DND-41 (cell line): ENCODE measurements around the gene CADM2.

Experiments
- ATAC-seq: fragments of 200-7000 bp; cut with Tn5 transposase; 3 replicates; pipeline ENCODE4 v1.9.1; 2021; ENCODE audit warnings: low read depth; ENCODE audit not compliant: insufficient read depth
- DNase-seq: peaks from one replicate; pipeline ENCODE4 v3.0.0-alpha.2; 2020
- H2AFZ ChIP-seq: 2 replicates; pipeline ENCODE4 v1.6.0; 2012; ENCODE audit warnings: low read depth, low read length
- H3K27ac ChIP-seq: 2 replicates; pipeline ENCODE4 v1.5.1; 2012; ENCODE audit warnings: low read length, inconsistent platforms
- H3K27me3 ChIP-seq: fragments of 200-600 bp; sonication (generic); 2 replicates; pipeline ENCODE4 v1.6.0; 2012; ENCODE audit warnings: low read length, mild to moderate bottlenecking, inconsistent platforms; ENCODE audit not compliant: insufficient read depth, poor library complexity
- H3K36me3 ChIP-seq: 2 replicates; pipeline ENCODE4 v1.5.1; 2012; ENCODE audit warnings: low read length, inconsistent platforms; ENCODE audit not compliant: insufficient read depth
- H3K4me1 ChIP-seq: 2 replicates; pipeline ENCODE4 v1.5.1; 2012; ENCODE audit warnings: mild to moderate bottlenecking, low read length; ENCODE audit not compliant: insufficient read depth
- H3K4me2 ChIP-seq: 2 replicates; pipeline ENCODE4 v1.6.0; 2012; ENCODE audit warnings: mild to moderate bottlenecking, moderate library complexity, low read length, inconsistent platforms; ENCODE audit not compliant: insufficient read depth
- H3K4me3 ChIP-seq, 2 experiments: fragments of 200-600 bp in 1 of 2; shearing (Covaris generic) in 1 of 2; 2 replicates each; pipeline ENCODE4 v1.5.1; 2012 to 2016; ENCODE audit warnings: inconsistent platforms in 2 of 2, low read length in 2 of 2, mild to moderate bottlenecking in 2 of 2, low read depth in 1 of 2, moderate library complexity in 1 of 2
- H3K79me2 ChIP-seq: 2 replicates; pipeline ENCODE4 v1.6.0; 2012; ENCODE audit warnings: low read length, inconsistent platforms; ENCODE audit not compliant: insufficient read depth
- H3K9ac ChIP-seq: 2 replicates; pipeline ENCODE4 v1.6.0; 2012; ENCODE audit warnings: low read depth, mild to moderate bottlenecking, inconsistent platforms, low read length, moderate library complexity
- H3K9me3 ChIP-seq: 2 replicates; pipeline ENCODE4 v1.5.1; 2012; ENCODE audit warnings: low read length, moderate library complexity, mild to moderate bottlenecking, inconsistent platforms; ENCODE audit not compliant: insufficient read depth, severe bottlenecking
- H4K20me1 ChIP-seq: 2 replicates; pipeline ENCODE4 v1.6.0; 2012; ENCODE audit warnings: low read length; ENCODE audit not compliant: insufficient read depth
- EZH2 ChIP-seq: IDR thresholded peaks from 3 replicates; pipeline ENCODE4 v1.6.1; 2012; ENCODE audit warnings: borderline replicate concordance, low read depth, mild to moderate bottlenecking, moderate library complexity, low read length, inconsistent platforms; ENCODE audit not compliant: severe bottlenecking
- TF ChIP-seq, protein P1 (sequence below): IDR thresholded peaks from 2 replicates; pipeline ENCODE4 v1.5.1; 2012; ENCODE audit warnings: borderline replicate concordance, low read length, moderate library complexity, mild to moderate bottlenecking; ENCODE audit not compliant: poor library complexity, severe bottlenecking; ENCODE audit errors: extremely low read depth

Gene CADM2

DNA sequence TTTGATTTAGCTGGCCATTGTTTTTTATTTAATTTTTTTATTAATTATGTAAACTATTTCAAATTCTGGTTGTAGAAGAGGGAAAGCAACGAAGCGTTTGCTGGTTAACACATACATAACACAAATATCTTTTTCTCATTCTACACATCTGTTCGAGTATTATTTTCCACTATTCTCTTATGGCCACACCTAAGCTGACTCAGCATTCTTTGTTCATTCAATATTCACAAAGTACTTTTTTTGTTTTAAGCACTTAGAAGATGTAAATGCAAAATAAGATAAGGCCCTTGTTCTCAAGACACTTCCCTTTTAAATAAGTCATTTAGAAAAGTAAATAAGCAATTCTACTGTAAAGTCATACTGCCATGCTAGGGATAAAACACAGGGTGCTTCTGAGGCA, 45.4 kb downstream of the CADM2 start:
- no peak overlapping the region for H3K4me3 ChIP-seq
- TF ChIP-seq EZH2: no peak
- TF ChIP-seq, protein P1, sequence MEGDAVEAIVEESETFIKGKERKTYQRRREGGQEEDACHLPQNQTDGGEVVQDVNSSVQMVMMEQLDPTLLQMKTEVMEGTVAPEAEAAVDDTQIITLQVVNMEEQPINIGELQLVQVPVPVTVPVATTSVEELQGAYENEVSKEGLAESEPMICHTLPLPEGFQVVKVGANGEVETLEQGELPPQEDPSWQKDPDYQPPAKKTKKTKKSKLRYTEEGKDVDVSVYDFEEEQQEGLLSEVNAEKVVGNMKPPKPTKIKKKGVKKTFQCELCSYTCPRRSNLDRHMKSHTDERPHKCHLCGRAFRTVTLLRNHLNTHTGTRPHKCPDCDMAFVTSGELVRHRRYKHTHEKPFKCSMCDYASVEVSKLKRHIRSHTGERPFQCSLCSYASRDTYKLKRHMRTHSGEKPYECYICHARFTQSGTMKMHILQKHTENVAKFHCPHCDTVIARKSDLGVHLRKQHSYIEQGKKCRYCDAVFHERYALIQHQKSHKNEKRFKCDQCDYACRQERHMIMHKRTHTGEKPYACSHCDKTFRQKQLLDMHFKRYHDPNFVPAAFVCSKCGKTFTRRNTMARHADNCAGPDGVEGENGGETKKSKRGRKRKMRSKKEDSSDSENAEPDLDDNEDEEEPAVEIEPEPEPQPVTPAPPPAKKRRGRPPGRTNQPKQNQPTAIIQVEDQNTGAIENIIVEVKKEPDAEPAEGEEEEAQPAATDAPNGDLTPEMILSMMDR: no peak
- no peaks in the 10 kb centered on the region for H3K9me3 ChIP-seq
- ATAC-seq (no peak), DNase-seq (no peak)
- no peak overlapping the region for H3K4me2 ChIP-seq
- no peak overlapping the region for H3K9ac ChIP-seq
- H3K4me1 ChIP-seq: no peaks in the 10 kb centered on the region
- no peaks in the 10 kb centered on the region for H3K36me3 ChIP-seq
- H3K27me3 ChIP-seq: no peaks in the 10 kb centered on the region
- no peaks in the 10 kb centered on the region for H3K79me2 ChIP-seq
- no peak overlapping the region for H3K27ac ChIP-seq
- no peak overlapping the region for H2AFZ ChIP-seq
- H4K20me1 ChIP-seq: no peaks in the 10 kb centered on the region

DNA sequence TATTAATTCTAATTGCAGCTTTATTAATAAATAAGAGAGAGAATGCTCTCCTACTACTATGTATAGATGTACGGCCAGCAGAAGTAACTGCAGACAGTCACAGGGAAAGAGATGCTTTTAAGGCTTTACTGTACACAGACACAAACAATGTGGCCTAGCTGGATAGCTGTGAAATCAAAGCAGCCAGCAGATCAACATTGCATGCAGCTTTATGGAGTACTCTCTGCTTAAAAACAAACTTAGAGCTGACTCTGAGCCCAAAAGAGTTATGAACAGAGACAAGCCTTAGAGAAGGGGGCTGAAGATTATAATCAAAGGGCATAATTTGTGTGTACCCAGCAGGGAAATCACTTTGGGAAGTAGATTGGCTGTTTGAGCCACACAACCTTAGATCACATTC, 47.2 kb downstream of the CADM2 start:
- Histone ChIP-seq H4K20me1 (no peaks in the 10 kb centered on the region), H3K36me3 (no peaks in the 10 kb centered on the region), H3K79me2 (no peaks in the 10 kb centered on the region), H3K9ac (no peak overlapping the region), H3K4me2 (no peak overlapping the region), H3K27ac (no peak overlapping the region), H3K27me3 (no peaks in the 10 kb centered on the region), H3K9me3 (no peaks in the 10 kb centered on the region), H3K4me1 (no peaks in the 10 kb centered on the region), H3K4me3 (no peak overlapping the region), H2AFZ (no peak overlapping the region)
- DNase-seq (no peak), ATAC-seq (no peak)
- TF ChIP-seq EZH2: no peak
- TF ChIP-seq, protein P1: no peak

DNA sequence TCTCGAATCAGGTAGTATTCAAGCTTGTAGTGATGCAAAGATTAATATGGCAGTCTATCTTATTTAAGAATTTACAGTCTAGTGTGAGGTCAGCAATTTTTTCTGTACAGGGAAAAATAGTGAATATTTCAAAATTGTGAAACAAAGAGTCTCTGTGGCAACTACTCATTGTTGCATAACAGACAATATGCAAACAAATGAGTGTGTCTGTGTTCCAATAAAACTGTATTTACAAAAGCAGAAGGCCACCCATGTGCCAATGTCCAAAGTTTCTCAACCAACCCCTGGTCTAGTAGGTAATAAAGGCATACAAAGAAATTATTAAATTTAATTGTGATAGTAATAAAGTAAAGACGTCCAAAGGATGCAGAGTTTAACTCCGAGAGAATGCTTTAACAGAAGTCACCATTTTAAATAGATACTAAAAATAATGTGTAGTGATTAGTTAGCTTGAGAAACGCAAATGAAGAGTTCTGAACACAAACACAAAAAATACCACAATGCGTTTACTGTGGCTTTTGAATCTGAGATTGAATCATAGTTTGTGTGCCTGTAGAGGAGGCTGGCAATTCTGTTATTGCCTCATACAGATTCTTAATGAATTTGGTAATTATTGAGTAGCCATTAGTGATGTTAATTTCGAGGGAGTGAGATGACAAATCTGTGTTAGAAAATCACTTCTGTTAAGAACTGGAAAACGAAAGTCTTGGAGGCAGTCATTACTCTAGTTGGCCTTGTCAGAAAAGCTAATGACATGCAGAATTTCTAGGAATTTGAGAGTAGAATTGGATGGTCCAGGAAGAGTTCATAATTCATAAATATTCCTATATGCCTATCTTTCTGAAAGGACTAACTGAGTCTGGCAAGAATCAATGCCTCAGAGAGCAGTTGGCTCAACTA, 48.7 kb downstream of the CADM2 start:
- Histone ChIP-seq H4K20me1 (no peaks in the 10 kb centered on the region), H3K79me2 (no peaks in the 10 kb centered on the region), H3K27me3 (no peaks in the 10 kb centered on the region), H3K36me3 (no peaks in the 10 kb centered on the region), H3K4me1 (no peaks in the 10 kb centered on the region), H3K9me3 (no peaks in the 10 kb centered on the region), H3K9ac (no peak overlapping the region), H3K27ac (no peak overlapping the region), H3K4me3 (no peak overlapping the region), H2AFZ (no peak overlapping the region), H3K4me2 (no peak overlapping the region)
- DNase-seq (no peak), ATAC-seq (no peak)
- TF ChIP-seq, protein P1: no peak
- TF ChIP-seq EZH2: no peak
